ENCODE measurements around the gene HSD17B7.

DNA sequence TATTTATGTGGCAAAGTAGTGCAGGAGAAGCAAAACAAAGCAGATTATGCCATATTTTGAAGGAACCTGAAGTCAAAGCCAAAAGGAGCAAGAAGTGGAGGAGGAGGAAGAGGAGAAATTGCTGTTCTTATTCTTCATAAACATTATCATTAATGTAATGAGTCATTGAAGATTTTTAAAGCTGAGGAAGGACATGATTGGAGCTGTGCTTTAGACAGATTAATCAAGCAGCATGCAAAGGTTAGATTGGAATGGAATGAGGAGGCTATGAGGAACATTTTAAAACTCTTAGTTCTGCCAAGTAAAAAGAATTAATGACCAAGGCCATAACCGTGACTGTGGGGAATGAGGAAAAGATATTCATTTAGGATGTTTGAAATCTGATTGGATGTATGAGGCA, 33.0 kb upstream of the HSD17B7 start:
- TF ChIP-seq, protein P1, sequence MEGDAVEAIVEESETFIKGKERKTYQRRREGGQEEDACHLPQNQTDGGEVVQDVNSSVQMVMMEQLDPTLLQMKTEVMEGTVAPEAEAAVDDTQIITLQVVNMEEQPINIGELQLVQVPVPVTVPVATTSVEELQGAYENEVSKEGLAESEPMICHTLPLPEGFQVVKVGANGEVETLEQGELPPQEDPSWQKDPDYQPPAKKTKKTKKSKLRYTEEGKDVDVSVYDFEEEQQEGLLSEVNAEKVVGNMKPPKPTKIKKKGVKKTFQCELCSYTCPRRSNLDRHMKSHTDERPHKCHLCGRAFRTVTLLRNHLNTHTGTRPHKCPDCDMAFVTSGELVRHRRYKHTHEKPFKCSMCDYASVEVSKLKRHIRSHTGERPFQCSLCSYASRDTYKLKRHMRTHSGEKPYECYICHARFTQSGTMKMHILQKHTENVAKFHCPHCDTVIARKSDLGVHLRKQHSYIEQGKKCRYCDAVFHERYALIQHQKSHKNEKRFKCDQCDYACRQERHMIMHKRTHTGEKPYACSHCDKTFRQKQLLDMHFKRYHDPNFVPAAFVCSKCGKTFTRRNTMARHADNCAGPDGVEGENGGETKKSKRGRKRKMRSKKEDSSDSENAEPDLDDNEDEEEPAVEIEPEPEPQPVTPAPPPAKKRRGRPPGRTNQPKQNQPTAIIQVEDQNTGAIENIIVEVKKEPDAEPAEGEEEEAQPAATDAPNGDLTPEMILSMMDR (IDR thresholded peaks at IDR 0.05) = no peak
- no peak for TF ChIP-seq EZH2 (IDR thresholded peaks at IDR 0.05; ENCODE audit: borderline replicate concordance, insufficient read depth, low read depth, low read length, poor library complexity, severe bottlenecking)

Measured in B cell (primary cell).